PC-3 (cell line): ENCODE results near the gene LAMA2. TPM values are rescaled to one million over a fixed set of nuclear protein-coding genes. Genes with fewer than 3 reads are reported as not detected.

ENCODE experiments used
- ATAC-seq: fragments of 200-7000 bp; cut with Tn5 transposase; 2 replicates; pipeline ENCODE4 v1.9.1; 2020; ENCODE audit warnings: mild to moderate bottlenecking, moderate library complexity
- BruUV-seq: library from RNA; stranded (reverse); fragments of 400-500 nt; replicated peaks from 2 replicates; lab custom pipeline; 2021; lab: Mats Ljungman, UMichigan
- CTCF ChIA-PET: fragments of 300-600 bp; sonication (Branson Sonifier 250); formaldehyde crosslinking; loops from one replicate; lab custom pipeline; 2022; ENCODE audit warnings: antibody characterized with exemption; lab: Charles Lee
- POLR2A ChIA-PET: fragments of 300-600 bp; sonication (Branson Sonifier 250); formaldehyde crosslinking; loops from one replicate; lab custom pipeline; 2022; ENCODE audit warnings: antibody characterized with exemption; ENCODE audit not compliant: unreplicated experiment; lab: Charles Lee
- DNase-seq: peaks from one replicate; pipeline ENCODE4 v3.0.0-alpha.2; 2015
- H2AFZ ChIP-seq: fragments of 300-600 bp; sonication (generic); 2 replicates; pipeline ENCODE4 v1.6.0; 2016; ENCODE audit warnings: antibody characterized with exemption, low read length
- H3F3A ChIP-seq: fragments of 300-600 bp; sonication (generic); one replicate; pipeline ENCODE4 v1.6.0; 2017; ENCODE audit warnings: antibody characterized with exemption, low read length, control low read depth, mild to moderate bottlenecking; ENCODE audit not compliant: unreplicated experiment
- H3K27ac ChIP-seq: fragments of 300-600 bp; sonication (generic); 2 replicates; pipeline ENCODE4 v1.5.1; 2016; ENCODE audit warnings: mild to moderate bottlenecking, low read length
- H3K27me3 ChIP-seq: fragments of 300-600 bp; sonication (generic); 2 replicates; pipeline ENCODE4 v1.6.1; 2016; ENCODE audit warnings: low read length, mixed read lengths
- H3K36me3 ChIP-seq: fragments of 300-600 bp; sonication (generic); 2 replicates; pipeline ENCODE4 v1.6.1; 2016; ENCODE audit warnings: low read depth, mixed run types, low read length, mixed read lengths
- H3K4me1 ChIP-seq: fragments of 300-600 bp; sonication (generic); 2 replicates; pipeline ENCODE4 v1.5.1; 2016; ENCODE audit warnings: low read length; ENCODE audit not compliant: insufficient read depth
- H3K4me2 ChIP-seq: fragments of 300-600 bp; sonication (generic); 2 replicates; pipeline ENCODE4 v1.6.0; 2016; ENCODE audit warnings: low read length
- H3K4me3 ChIP-seq: fragments of 300-600 bp; sonication (generic); 2 replicates; pipeline ENCODE4 v1.5.1; 2016; ENCODE audit warnings: mild to moderate bottlenecking, low read length, mixed read lengths
- H3K79me2 ChIP-seq: fragments of 300-600 bp; sonication (generic); 2 replicates; pipeline ENCODE4 v1.6.1; 2017; ENCODE audit warnings: low read length, mixed read lengths
- H3K9ac ChIP-seq: fragments of 300-600 bp; sonication (generic); 2 replicates; pipeline ENCODE4 v1.6.0; 2016; ENCODE audit warnings: mild to moderate bottlenecking, low read length
- H3K9me2 ChIP-seq: fragments of 300-600 bp; sonication (generic); replicated peaks from 2 replicates; pipeline ENCODE4 v1.6.1; 2016; ENCODE audit warnings: mixed run types, low read length, mixed read lengths
- H3K9me3 ChIP-seq: fragments of 300-600 bp; sonication (generic); 2 replicates; pipeline ENCODE4 v1.6.1; 2016; ENCODE audit warnings: low read length, mixed read lengths
- H4K20me1 ChIP-seq: fragments of 300-600 bp; sonication (generic); 2 replicates; pipeline ENCODE4 v1.6.1; 2016; ENCODE audit warnings: low read length, mixed read lengths
- EZH2 ChIP-seq: fragments of 300-600 bp; sonication (generic); IDR thresholded peaks from one replicate; pipeline ENCODE4 v1.6.1; 2017; ENCODE audit warnings: antibody characterized with exemption, mild to moderate bottlenecking, low read length; ENCODE audit not compliant: unreplicated experiment
- EZH2phosphoT487 ChIP-seq: fragments of 300-600 bp; sonication (generic); IDR thresholded peaks from 2 replicates; pipeline ENCODE4 v1.6.1; 2018; ENCODE audit warnings: mild to moderate bottlenecking, antibody characterized with exemption, low read length, borderline replicate concordance
- intact Hi-C: fragments of 100-400 bp; cut with micrococcal nuclease; formaldehyde crosslinking; loops from 2 replicates; pipeline ENCODE4 v1.9.0; 2023
- total RNA-seq: library from RNA; depleted of rRNA; stranded (reverse); fragments of >200 nt; gene quantifications from 2 replicates; pipeline ENCODE4 v1.2.3, GENCODE V29; 2014
- TF ChIP-seq, protein P1 (sequence below): fragments of 300-600 bp; sonication (generic); conservative IDR thresholded peaks from 2 replicates; pipeline ENCODE4 v1.5.1; 2017; ENCODE audit warnings: antibody characterized with exemption, low read depth, mild to moderate bottlenecking, low read length

The LAMA2 gene
- total RNA-seq, 1 experiment from 2014 or later, result 0.22 TPM

DNA sequence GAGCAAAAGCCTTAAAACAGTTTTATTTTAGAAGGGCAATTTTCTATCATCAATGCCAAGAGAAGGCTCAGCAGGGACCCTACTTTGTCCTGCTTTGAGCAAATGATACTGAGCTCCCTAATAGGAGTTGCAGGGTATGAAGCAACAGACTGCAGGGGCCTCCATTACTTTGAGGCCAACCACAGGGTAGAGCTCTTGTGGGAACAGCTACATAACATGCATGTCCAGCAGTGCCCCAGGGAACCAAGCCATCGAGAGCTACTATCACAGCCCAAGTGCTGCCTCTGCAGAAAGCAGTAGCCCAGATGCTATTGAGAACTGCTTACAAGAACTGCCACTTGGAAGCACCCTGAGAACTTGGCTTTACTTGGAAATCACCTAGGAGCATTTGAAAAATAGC lies 222.1 kb downstream of the LAMA2 start:
- no peak overlapping the region for H3K4me2 ChIP-seq
- H3K27ac ChIP-seq, result no peak overlapping the region
- ChIA-PET POLR2A (no interaction called here), CTCF (no interaction called here)
- TF ChIP-seq, protein P1, sequence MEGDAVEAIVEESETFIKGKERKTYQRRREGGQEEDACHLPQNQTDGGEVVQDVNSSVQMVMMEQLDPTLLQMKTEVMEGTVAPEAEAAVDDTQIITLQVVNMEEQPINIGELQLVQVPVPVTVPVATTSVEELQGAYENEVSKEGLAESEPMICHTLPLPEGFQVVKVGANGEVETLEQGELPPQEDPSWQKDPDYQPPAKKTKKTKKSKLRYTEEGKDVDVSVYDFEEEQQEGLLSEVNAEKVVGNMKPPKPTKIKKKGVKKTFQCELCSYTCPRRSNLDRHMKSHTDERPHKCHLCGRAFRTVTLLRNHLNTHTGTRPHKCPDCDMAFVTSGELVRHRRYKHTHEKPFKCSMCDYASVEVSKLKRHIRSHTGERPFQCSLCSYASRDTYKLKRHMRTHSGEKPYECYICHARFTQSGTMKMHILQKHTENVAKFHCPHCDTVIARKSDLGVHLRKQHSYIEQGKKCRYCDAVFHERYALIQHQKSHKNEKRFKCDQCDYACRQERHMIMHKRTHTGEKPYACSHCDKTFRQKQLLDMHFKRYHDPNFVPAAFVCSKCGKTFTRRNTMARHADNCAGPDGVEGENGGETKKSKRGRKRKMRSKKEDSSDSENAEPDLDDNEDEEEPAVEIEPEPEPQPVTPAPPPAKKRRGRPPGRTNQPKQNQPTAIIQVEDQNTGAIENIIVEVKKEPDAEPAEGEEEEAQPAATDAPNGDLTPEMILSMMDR, result no peak
- TF ChIP-seq EZH2phosphoT487 (no peak), EZH2 (no peak)
- H3F3A ChIP-seq, result no peaks in the 10 kb centered on the region
- H2AFZ ChIP-seq, result no peak overlapping the region
- H4K20me1 ChIP-seq, result no peaks in the 10 kb centered on the region
- BruUV-seq, result no TSS peak
- H3K9me2 ChIP-seq, result no peaks in the 10 kb centered on the region
- no peaks in the 10 kb centered on the region for H3K9me3 ChIP-seq
- no peak for DNase-seq
- peaks cover 16% of the 10 kb centered on the region for H3K4me1 ChIP-seq
- intact Hi-C loops, result no loop called here
- no peak overlapping the region for H3K9ac ChIP-seq
- no peak for ATAC-seq
- no peaks in the 10 kb centered on the region for H3K79me2 ChIP-seq
- H3K27me3 ChIP-seq, result no peaks in the 10 kb centered on the region
- H3K36me3 ChIP-seq, result no peaks in the 10 kb centered on the region
- no peak overlapping the region for H3K4me3 ChIP-seq

DNA sequence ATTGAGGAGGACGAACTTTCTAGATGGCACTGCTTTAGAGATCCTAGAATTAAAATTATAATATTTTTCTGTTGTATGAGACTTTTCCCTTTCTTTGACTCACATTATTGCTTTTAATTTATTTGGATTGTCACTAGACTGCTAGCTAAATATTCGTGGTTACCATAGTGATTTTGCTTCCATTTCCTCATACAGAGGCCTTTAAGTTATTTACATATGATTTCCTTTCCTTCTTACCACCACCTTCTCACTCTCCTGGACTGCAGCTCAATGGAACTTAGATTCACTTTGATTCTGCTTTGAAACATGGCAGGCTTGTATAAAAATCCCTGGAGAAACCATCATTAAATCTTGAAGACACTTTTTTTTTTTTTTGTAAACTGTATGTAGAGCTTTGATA lies 222.9 kb downstream of the LAMA2 start:
- ATAC-seq (peak; percentile 43; the same call in 1 of the 2 replicates), DNase-seq (no peak)
- intact Hi-C loops, result no loop called here
- Histone ChIP-seq H3K9me2 (no peaks in the 10 kb centered on the region), H3K4me3 (no peak overlapping the region), H3K4me2 (no peak overlapping the region), H3K79me2 (no peaks in the 10 kb centered on the region), H3K4me1 (peaks cover 16% of the 10 kb centered on the region), H3K27ac (no peak overlapping the region), H3K36me3 (no peaks in the 10 kb centered on the region), H4K20me1 (no peaks in the 10 kb centered on the region), H3K9ac (no peak overlapping the region), H3K27me3 (no peaks in the 10 kb centered on the region), H2AFZ (no peak overlapping the region), H3F3A (no peaks in the 10 kb centered on the region), H3K9me3 (no peaks in the 10 kb centered on the region)
- no TSS peak for BruUV-seq
- TF ChIP-seq EZH2 (no peak), EZH2phosphoT487 (no peak)
- TF ChIP-seq, protein P1, result no peak
- ChIA-PET CTCF (no interaction called here), POLR2A (no interaction called here)

DNA sequence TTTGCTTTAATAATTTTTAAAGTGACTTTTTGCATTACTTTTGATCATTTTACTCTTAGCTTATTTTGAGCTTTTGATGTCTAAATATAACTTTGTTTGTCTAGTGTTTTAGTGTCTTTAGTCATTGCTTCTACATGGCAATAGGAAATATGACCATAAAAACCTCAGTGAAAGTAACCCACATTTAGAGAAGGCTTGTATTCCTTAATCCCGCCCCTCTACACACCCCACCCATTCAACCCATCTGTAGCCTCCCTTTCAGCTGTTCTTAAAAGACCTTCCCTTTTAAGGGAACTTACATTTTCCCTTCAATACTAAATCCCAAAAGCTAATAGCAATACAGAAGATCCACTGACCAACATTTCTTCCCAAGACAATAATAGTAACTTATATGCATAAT lies 225.4 kb downstream of the LAMA2 start:
- TF ChIP-seq EZH2, result no peak
- TF ChIP-seq, protein P1, result no peak
- TF ChIP-seq EZH2phosphoT487, result no peak
- Histone ChIP-seq H3K27me3 (no peaks in the 10 kb centered on the region), H3K4me1 (peaks cover 16% of the 10 kb centered on the region), H3K9ac (no peak overlapping the region), H3K9me2 (no peaks in the 10 kb centered on the region), H3K79me2 (no peaks in the 10 kb centered on the region), H2AFZ (no peak overlapping the region), H3K9me3 (no peaks in the 10 kb centered on the region), H3K4me3 (no peak overlapping the region), H3F3A (no peaks in the 10 kb centered on the region), H3K4me2 (no peak overlapping the region; the same call in 1 of the 2 replicates), H4K20me1 (no peaks in the 10 kb centered on the region), H3K36me3 (no peaks in the 10 kb centered on the region), H3K27ac (no peak overlapping the region)
- BruUV-seq, result no TSS peak
- DNase-seq (no peak), ATAC-seq (peak; percentile 59)
- ChIA-PET CTCF (interaction anchor here (0.6 kb wide), 1 partner anchor 148 kb away, joined by 3 read pairs; no protein-coding TSS in a partner anchor), POLR2A (no interaction called here)
- intact Hi-C loops, result no loop called here
